ENCODE results near the gene GNAS-AS1. TPM values are rescaled to one million over a fixed set of nuclear protein-coding genes. Genes with fewer than 3 reads are reported as not detected.

GNAS-AS1 gene
- total and polyA plus RNA-seq, 2 of the 8 experiments (the other 6 are each of a cell fraction or from before 2014, with no cell fraction given), result 4.7 to 13.7 TPM

- no peak for TF ChIP-seq CTCF (IDR thresholded peaks at IDR 0.05; ENCODE audit: control extremely low read depth in 1 of 3, insufficient read depth in 1 of 3, low read depth in 1 of 3, low read length in 3 of 3)
- no peak for TF ChIP-seq SP2 (IDR thresholded peaks at IDR 0.05; ENCODE audit: low read length)
- TF ChIP-seq SIN3A (conservative IDR thresholded peaks at IDR 0.05 in 1 of 2, IDR thresholded peaks at IDR 0.05 in 1 of 2; ENCODE audit: low read depth in 1 of 2, low read length in 2 of 2), result no peak
- no peak for TF ChIP-seq MAFK (IDR thresholded peaks at IDR 0.05; ENCODE audit: low read depth, low read length)
- TF ChIP-seq SRF (IDR thresholded peaks at IDR 0.05; ENCODE audit: low read depth, low read length), result no peak
- no peak for TF ChIP-seq TBP (IDR thresholded peaks at IDR 0.05; ENCODE audit: low read depth, low read length)
- TF ChIP-seq TAF7 (optimal IDR thresholded peaks at IDR 0.05; ENCODE audit: borderline replicate concordance, low read depth, low read length), result peak; percentile 33
- peak; percentile 30; the same call in 1 of the 2 replicates for TF ChIP-seq CREB1 (IDR thresholded peaks at IDR 0.05)
- no peak for TF ChIP-seq BCL11A (IDR thresholded peaks at IDR 0.05; ENCODE audit: low read depth in 2 of 2, low read length in 2 of 2)
- TF ChIP-seq CBX5 (IDR thresholded peaks at IDR 0.05; ENCODE audit: low read depth, low read length), result no peak
- no peak for TF ChIP-seq SAP30 (IDR thresholded peaks at IDR 0.05; ENCODE audit: insufficient read depth, insufficient replicate concordance, low read length)
- TF ChIP-seq E2F6 (IDR thresholded peaks at IDR 0.05), result 0 out of 2 replicates have a peak, but pooled peaks have one; percentile 20
- no peak for TF ChIP-seq KDM5A (IDR thresholded peaks at IDR 0.05; ENCODE audit: low read length)
- TF ChIP-seq NANOG (IDR thresholded peaks at IDR 0.05; ENCODE audit: insufficient read depth, low read depth, low read length, poor library complexity, severe bottlenecking), result no peak
- no peak for TF ChIP-seq SP4 (IDR thresholded peaks at IDR 0.05; ENCODE audit: low read length)
- no peak for TF ChIP-seq EGR1 (IDR thresholded peaks at IDR 0.05; ENCODE audit: borderline replicate concordance, low read depth, low read length)
Measured at GRCh38 chr20:58892141-58892931, 41.6 kb upstream of the GNAS-AS1 start (continued).
